Common myeloid progenitor, CD34-positive (primary cell): ENCODE data around the gene LRFN2.

ENCODE experiments used
- CTCF ChIA-PET: fragments of 350-600 bp; sonication (Branson Sonifier 250); formaldehyde crosslinking; loops from one replicate; lab custom pipeline; 2021; ENCODE audit warnings: antibody characterized with exemption; lab: Charles Lee
- POLR2A ChIA-PET: fragments of 350-600 bp; sonication (Branson Sonifier 250); formaldehyde crosslinking; loops from one replicate; lab custom pipeline; 2021; ENCODE audit warnings: antibody characterized with exemption; lab: Charles Lee
- DNase-seq, 3 donors: peaks; one replicate each; pipeline versions ENCODE4 v3.0.0 to v3.0.0-alpha.2; 2013
- H3K27ac ChIP-seq, 2 experiments: 1 replicate in 1 of 2; 2 replicates in 1 of 2; pipeline ENCODE4 v1.7.0; 2013; ENCODE audit warnings: inconsistent platforms in 2 of 2, low read length in 2 of 2, mild to moderate bottlenecking in 2 of 2, low read depth in 1 of 2, moderate library complexity in 1 of 2; ENCODE audit not compliant: severe bottlenecking in 2 of 2, insufficient read depth in 1 of 2, poor library complexity in 1 of 2
- H3K27me3 ChIP-seq, 5 experiments: replicated peaks in 2 of 5; 1 replicate in 3 of 5; 2 replicates in 2 of 5; pipeline versions ENCODE4 v1.6.1 to v1.7.0; 2013; ENCODE audit warnings: low read length in 4 of 5, mild to moderate bottlenecking in 2 of 5, moderate library complexity in 2 of 5, inconsistent platforms in 1 of 5; ENCODE audit not compliant: insufficient read depth in 5 of 5, control insufficient read depth in 4 of 5
- H3K36me3 ChIP-seq, 4 experiments: 1 replicate in 2 of 4; 2 replicates in 2 of 4; pipeline versions ENCODE4 v1.6.1 to v1.7.0; 2013; ENCODE audit warnings: low read length in 3 of 4, control low read depth in 1 of 4, mild to moderate bottlenecking in 1 of 4; ENCODE audit not compliant: control insufficient read depth in 4 of 4, insufficient read depth in 4 of 4
- H3K4me1 ChIP-seq, 4 experiments: 1 replicate in 3 of 4; 2 replicates in 1 of 4; pipeline versions ENCODE4 v1.6.1 to v1.7.1; 2013; ENCODE audit warnings: low read length in 3 of 4, mild to moderate bottlenecking in 3 of 4, control low read depth in 1 of 4, inconsistent platforms in 1 of 4, moderate library complexity in 1 of 4; ENCODE audit not compliant: control insufficient read depth in 4 of 4, insufficient read depth in 4 of 4; ENCODE audit errors: control extremely low read depth in 1 of 4
- H3K4me3 ChIP-seq, 7 experiments: 1 replicate in 4 of 7; 2 replicates in 3 of 7; pipeline versions ENCODE4 v1.5.1 to v1.7.0; 2013; ENCODE audit warnings: mild to moderate bottlenecking in 7 of 7, low read length in 6 of 7, moderate library complexity in 6 of 7, inconsistent platforms in 2 of 7, low read depth in 2 of 7, control low read depth in 1 of 7; ENCODE audit not compliant: insufficient read depth in 4 of 7, control insufficient read depth in 1 of 7; ENCODE audit errors: extremely low read depth in 1 of 7
- H3K9me3 ChIP-seq, 5 experiments: 1 replicate in 4 of 5; 2 replicates in 1 of 5; pipeline versions ENCODE4 v1.6.1 to v1.7.1; 2013; ENCODE audit warnings: low read length in 4 of 5, mild to moderate bottlenecking in 2 of 5, inconsistent platforms in 1 of 5, low read depth in 1 of 5, moderate library complexity in 1 of 5; ENCODE audit not compliant: control insufficient read depth in 4 of 5, insufficient read depth in 2 of 5; ENCODE audit errors: control extremely low read depth in 1 of 5
- WGBS: methylation state at CpG from one replicate; pipeline ENCODE4 v1.1.5; 2013; ENCODE audit not compliant: insufficient coverage; 5-methylcytosine and 5-hydroxymethylcytosine counted together

LRFN2 gene

GRCh38 chr6:40427196-40427595 lies 160.0 kb downstream of the LRFN2 start:
- Histone ChIP-seq H3K27ac (no peak overlapping the region), H3K27me3 (no peaks in the 10 kb centered on the region), H3K9me3 (no peaks in the 10 kb centered on the region), H3K4me3 (no peak overlapping the region), H3K36me3 (no peaks in the 10 kb centered on the region), H3K4me1 (no peaks in the 10 kb centered on the region)
- CTCF ChIA-PET = no interaction called here
- DNase-seq = no peak
- whole genome bisulfite sequencing = 97% methylated on average over 3 of the region's 3 CpGs
- POLR2A ChIA-PET = no interaction called here

DNA sequence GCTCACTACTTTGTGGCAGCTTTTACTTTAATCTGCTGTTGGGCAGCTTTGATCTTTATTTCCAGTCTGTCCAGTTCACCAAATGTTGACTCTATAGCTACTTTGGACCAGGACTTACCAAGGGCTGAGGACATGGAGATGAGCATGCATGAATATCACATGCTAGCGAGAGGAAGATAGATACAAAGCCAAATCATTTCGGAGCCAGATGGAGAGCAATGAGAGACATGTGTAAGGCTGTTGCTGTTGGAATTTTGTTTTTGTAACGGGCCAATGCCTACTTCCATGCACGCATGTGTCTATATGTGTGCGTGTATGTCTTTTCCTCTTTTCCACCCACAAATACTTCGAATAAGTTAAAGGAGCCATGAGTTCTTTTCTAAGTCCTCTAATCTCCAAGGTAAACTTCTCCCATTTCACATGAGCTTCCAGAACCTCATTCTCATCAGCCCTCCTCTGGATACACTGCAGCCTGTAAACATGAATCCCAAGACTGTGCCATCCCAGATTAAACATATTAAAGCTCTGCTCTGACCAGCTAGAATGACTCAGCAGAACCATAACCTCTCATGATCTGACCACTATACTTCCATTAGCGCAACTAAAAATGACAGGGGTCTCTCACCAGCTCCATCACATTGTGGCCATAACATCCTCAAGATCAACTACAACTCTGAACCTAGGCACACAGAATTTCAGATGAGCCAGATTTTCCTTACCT lies 160.7 kb downstream of the LRFN2 start:
- 98% methylated on average over 6 of the region's 7 CpGs for WGBS
- no peak overlapping the region for H3K27ac ChIP-seq
- POLR2A ChIA-PET = no interaction called here
- CTCF ChIA-PET = no interaction called here
- no peaks in the 10 kb centered on the region for H3K9me3 ChIP-seq
- no peaks in the 10 kb centered on the region for H3K36me3 ChIP-seq
- no peaks in the 10 kb centered on the region for H3K4me1 ChIP-seq
- H3K4me3 ChIP-seq = no peak overlapping the region
- DNase-seq = no peak
- no peaks in the 10 kb centered on the region for H3K27me3 ChIP-seq

DNA sequence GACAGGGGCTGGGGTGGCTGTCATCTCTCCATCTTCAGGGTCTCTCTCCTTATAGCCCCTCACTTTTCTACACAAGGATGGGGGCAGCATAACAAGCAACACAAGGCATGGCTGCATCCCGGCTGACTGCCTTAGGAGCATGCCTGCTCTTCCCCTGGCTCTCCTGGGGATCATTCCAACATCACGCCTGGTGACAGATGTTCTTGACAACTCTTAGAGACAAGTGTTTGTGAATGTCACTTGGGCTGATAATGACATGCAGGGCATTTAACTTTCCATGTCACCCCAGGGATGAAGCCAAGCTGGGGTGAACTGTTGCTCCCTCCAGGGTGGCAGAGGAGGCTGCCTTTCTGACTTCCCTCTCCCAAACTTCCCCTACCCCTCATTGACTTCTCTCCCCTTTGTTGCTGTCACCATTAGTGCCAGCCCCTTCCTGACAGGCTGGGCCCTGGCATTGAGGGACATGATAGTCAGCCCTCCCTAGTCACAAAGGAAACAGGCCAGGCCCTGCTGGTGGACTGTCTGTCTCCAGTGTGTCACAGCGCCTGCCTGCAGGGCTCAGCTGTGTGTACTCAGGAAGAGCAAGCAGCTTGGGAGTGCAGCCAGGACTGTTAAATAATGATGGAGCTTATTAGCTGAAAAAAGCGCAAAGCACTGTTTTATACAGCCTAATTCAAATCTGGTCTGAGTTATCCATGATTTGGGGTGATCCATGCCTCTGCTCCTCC lies 161.8 kb downstream of the LRFN2 start:
- WGBS = 100% methylated on average over 4 of the region's 4 CpGs
- H3K36me3 ChIP-seq = no peaks in the 10 kb centered on the region
- DNase-seq = no peak
- no peaks in the 10 kb centered on the region for H3K9me3 ChIP-seq
- CTCF ChIA-PET = no interaction called here
- no peaks in the 10 kb centered on the region for H3K4me1 ChIP-seq
- H3K27ac ChIP-seq = no peak overlapping the region
- H3K4me3 ChIP-seq = no peak overlapping the region
- no peaks in the 10 kb centered on the region for H3K27me3 ChIP-seq
- POLR2A ChIA-PET = no interaction called here

DNA sequence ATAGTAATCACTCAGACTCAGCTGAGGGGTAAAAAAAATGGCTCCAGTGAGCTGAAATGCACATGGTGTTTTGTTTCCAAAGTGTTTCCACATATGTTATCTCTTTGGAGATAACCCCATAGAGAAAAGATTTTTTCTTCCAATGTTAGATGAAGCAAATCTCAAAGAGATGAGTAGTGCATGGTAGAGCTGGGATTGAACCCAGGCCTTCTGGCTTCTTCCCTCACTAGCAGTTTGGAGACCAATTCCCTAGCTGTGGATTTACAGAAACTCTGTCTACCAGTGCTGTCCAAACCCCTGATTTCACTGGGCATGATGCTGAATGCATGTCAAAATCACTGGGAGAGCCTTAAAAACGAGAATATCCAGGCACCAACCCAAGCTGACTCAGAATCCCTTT lies 165.1 kb downstream of the LRFN2 start:
- Histone ChIP-seq H3K36me3 (no peaks in the 10 kb centered on the region), H3K27me3 (no peaks in the 10 kb centered on the region), H3K4me3 (no peak overlapping the region), H3K9me3 (no peaks in the 10 kb centered on the region), H3K27ac (no peak overlapping the region), H3K4me1 (peaks cover 0 to 3% (median 0%) of the 10 kb centered on the region in 4 experiments)
- DNase-seq = no peak
- CTCF ChIA-PET = no interaction called here
- 73% methylated on average over 1 of the region's 1 CpG for WGBS
- POLR2A ChIA-PET = no interaction called here

GRCh38 chr6:40419946-40420728 lies 167.0 kb downstream of the LRFN2 start:
- Histone ChIP-seq H3K27ac (no peak overlapping the region), H3K27me3 (no peaks in the 10 kb centered on the region), H3K4me1 (peaks cover 0 to 3% (median 0%) of the 10 kb centered on the region in 4 experiments), H3K4me3 (no peak overlapping the region), H3K9me3 (no peaks in the 10 kb centered on the region), H3K36me3 (no peaks in the 10 kb centered on the region)
- ChIA-PET CTCF (no interaction called here), POLR2A (no interaction called here)
- peak in 1 of 3 donors; percentile 16 for DNase-seq
- WGBS = 89% methylated on average over 10 of the region's 17 CpGs

- CTCF ChIA-PET = interaction anchor here (0.9 kb wide), 1 partner anchor 169 kb away, joined by 3 read pairs; no protein-coding TSS in a partner anchor
- DNase-seq = no peak
- Histone ChIP-seq H3K4me1 (peaks cover 0 to 3% (median 0%) of the 10 kb centered on the region in 4 experiments), H3K27ac (no peak overlapping the region), H3K4me3 (no peak overlapping the region), H3K9me3 (no peaks in the 10 kb centered on the region), H3K27me3 (no peaks in the 10 kb centered on the region), H3K36me3 (no peaks in the 10 kb centered on the region)
- 100% methylated on average over 1 of the region's 1 CpG for WGBS
- POLR2A ChIA-PET = no interaction called here
These were observed 167.8 kb downstream of the LRFN2 start for GRCh38 chr6:40419377-40419776.
